TTC549 (cell line): Measurements from ENCODE around the gene NRXN3.

Source experiments
- FAIRE-seq: peaks from 2 replicates; lab custom pipeline; 2012; peaks lifted over from hg19 to GRCh38; lab: Jason Lieb, UNC

The NRXN3 gene

DNA sequence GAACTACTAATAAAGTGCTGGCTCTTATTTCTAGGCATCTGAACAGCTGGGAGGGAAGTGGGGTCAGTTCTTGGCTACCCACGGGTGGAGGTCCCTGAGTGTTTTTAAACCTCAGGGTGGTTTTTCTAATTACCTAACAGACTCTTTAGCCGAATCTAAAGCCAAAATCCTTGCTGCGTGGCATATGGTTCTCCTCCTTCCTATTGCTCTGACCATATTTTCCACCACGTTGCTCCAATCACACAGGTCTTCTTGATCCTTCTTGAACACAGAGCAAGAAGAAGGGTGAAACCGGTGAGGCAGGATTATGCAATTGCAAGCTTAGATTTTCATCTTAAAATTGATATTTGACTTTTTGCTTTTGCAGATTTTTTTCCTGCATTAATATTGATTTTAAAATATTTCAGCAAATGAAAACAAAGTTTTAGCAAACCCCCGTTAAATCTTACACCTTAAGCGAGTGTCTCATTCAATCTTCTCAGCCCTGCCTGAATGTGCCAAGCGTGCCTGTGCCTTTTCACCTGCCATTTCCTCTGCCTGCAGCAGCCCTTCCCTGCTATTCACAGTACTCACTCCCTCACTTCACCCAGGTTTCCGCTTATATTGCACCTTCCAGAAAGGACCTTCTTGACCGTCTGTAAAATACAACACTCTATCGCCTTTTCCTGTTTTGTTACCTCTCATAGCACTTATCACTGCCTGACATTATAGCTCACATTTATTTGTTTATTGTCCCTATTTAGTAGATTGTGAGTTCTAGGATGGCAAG is 1535.1 kb downstream of the NRXN3 start:
- no peak for FAIRE-seq

GRCh38 chr14:79706382-79706781 is 1536.2 kb downstream of the NRXN3 start:
- no peak for FAIRE-seq

GRCh38 chr14:79708426-79709388 is 1538.5 kb downstream of the NRXN3 start:
- FAIRE-seq = no peak

DNA sequence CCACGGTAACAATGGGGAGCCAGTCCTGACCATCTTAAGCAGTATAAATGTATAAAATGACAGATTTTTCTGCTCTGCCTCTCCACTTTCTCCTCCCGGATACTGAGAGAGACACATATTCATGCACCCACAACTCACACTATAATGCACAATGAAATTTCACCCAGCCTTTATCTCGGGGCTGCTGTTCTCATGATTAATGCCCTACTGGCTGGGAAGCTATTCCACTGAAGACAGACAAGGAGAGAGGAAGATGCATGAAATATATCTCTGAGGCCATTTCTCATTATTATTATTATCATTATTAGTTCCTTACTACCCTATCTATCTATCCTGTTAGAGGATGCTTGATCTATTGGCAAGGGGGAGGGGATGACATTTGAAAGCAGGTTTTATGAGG is 1539.4 kb downstream of the NRXN3 start:
- FAIRE-seq = no peak

DNA sequence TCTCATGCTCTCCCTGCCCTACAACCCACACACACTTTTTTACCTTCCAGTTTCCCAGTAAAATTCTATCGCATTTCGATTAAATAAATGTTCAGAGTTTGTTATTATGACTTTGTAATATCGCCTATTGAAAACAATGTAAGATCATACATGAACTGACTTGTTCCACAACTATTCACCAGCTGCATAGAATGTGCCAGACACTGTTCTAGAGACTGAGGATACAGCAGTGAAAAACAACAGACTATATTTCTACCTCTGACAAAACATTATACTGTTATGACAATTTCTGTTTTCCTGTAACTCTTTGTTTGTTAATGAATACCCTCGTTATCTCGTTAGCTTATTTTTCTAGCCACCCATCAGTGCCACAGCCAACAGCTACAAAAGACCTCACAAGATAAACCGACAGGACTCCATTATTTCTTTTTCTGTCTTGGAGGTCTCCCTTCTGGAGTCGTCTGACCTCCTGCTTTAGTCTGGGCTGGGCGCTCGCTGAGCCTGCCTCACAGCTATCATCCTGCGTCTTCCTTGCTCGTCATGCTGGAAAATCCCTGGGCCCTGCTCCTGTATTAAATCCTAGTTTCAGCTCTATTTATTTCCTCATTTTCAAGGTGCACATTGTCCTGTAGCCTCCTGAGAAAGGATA is 1542.3 kb downstream of the NRXN3 start:
- no peak for FAIRE-seq

DNA sequence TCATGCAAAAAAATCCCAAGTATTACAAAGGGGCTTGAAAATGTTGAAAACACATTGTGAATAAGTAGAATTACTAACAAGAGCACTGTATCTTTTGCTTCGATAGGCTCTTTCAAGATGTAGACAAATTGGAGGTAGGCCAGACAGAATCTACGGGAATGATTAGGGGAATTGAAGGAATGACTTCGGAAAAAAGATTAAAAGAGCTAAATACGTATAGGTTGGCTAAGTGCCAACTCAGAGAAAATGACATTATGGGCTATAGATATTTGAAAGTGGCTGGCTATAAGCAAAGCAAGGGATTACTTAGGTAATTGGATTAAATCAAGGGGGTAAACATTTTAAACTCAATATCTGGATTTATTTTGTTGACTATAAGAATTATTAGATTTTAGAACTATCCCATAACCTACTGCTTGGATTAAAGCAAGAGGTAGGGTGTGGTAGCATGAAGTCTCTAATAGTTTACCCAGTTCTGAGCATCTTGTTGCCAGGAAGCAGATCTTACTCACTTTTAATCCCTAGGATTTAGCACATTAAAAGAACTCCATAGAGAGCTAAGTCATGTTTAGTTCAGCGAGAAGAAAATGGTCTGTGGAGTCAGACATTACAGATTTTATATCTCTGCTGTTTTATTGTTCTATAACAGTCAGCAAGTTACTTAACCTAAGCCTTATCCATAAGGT is 1551.4 kb downstream of the NRXN3 start:
- no peak for FAIRE-seq

- FAIRE-seq = no peak
Observed at GRCh38 chr14:79724934-79725717, 1555.0 kb downstream of the NRXN3 start.

DNA sequence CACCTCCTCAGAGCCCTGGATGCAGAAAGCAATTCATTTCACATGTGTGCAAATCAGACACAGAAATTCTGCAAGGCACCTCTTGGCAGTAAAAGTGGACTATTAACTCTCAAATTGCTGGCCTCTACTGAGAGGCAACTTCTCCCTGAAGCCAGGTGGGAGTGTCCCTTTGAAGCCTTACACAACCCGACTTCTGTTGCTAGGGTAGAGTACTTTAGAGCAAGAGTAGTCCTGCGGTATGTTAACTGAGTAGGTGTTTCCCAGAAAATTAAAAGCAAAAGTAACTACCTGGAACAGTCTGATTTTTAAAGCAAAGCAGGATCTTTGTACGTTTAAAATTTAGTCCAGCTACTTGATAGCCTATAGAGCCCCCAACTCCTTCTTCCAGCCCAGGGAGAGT is 1557.7 kb downstream of the NRXN3 start:
- no peak for FAIRE-seq

DNA sequence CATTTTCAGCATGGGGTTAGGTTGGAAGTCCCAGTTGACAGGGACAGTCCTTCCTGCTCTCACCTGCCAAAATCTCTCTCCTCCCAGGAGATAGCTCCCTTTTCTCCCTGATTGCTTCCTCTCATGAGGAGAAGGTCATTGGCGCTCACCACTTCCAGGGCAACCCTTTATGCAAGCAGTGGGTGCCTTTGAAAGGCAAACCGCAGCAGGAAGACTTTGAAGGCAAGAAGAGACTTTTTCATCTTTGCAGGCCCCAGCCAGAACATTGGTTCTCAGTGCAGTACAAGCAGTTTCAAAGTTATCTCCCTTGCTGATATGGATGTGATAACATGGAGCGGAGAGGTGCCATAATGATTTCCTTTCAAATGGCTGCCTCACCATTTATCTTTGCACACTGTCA is 1558.2 kb downstream of the NRXN3 start:
- FAIRE-seq = no peak

- FAIRE-seq = no peak
Observed at GRCh38 chr14:79729731-79730130, 1559.6 kb downstream of the NRXN3 start.

GRCh38 chr14:79730196-79730595 is 1560.0 kb downstream of the NRXN3 start:
- no peak for FAIRE-seq

DNA sequence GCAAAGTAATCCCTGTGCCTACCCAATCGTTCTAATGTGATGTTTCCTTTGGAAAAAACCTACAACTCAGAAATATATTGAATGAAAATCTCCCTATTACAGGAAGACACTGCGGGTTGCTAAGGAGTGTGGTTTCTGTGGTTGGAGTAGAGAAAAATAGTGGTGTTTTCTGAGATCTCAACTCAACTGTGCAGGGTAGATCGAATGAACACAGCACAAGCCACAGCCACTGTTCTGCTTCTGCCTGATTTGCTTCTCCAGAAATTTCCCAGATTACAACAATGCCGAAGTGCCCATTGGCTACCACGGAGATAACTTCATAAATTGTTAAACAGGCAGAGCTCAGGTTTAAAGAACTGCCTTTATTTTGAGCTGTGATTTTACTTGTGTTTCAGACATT is 1560.8 kb downstream of the NRXN3 start:
- FAIRE-seq = no peak

DNA sequence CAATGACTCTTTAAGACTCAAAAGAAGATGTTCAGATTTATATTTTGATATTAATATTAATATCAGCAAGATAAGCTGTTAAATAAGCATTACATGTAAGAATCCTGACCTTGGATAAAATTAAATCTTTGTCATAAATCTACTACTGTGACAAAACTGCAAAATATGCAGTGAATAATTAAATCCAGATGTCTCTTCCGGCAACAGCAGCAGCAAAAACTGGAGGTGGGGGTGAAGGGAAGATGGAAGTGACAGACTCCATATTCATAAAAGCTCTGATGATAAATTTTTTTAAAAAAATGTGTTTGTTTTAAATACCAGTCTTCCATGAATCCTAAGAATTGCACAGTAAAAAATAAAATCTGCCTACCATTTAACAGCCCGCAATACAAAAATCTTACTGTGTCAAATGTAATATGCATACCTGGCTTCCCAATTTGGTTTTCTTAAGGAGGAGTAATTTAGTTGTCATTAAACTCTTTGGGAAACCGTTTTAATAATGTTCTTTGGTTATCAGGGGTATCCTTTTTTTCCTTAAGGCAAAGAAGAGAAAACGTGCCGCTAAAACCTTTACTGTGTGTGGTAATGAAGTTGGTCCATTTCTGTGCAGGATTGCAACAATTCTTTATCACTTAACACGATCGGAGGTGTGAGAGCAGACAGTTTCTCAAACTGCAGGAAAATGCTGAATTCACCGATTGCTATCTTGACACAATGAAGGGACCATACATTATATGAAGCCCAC is 1562.9 kb downstream of the NRXN3 start:
- no peak for FAIRE-seq

GRCh38 chr14:79734151-79734550 is 1564.0 kb downstream of the NRXN3 start:
- FAIRE-seq = no peak

DNA sequence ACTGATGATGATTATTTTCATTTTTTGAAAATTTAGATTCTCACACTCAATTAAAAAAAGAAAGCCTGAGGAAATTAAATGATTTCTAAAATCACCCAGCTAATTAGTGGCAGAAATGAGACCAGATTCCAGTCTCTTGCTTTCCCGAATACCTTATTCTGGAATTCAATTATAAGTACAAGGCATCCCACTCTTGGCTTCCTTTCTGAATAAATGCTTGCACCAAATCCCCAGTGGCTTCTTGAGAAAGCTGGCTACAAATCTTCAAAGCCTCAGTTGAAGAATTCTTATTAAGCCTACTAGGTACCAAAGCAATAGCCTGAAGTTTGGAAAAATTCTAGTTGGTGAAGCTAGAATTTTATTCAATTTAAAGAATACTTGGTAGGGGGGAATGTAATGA is 1564.5 kb downstream of the NRXN3 start:
- no peak for FAIRE-seq

DNA sequence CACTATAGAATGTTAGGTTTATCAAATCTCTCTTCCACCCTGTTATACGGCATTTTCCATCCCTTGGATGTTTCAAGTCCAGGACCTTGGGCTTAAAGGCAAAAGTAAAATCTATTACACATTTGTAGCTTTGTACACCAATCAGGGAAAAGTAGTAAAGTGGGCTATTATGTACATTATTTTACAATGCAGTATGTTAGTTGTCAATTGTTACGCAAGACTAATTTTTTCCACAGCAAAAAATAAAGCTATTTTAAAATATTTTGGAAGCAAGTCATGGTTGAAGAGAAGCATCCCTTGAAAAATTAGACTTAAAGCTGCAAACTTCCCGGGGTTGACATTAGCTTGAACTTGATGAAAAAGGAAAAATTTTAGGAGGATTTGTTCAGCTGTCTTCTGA is 1564.9 kb downstream of the NRXN3 start:
- no peak for FAIRE-seq

- no peak for FAIRE-seq
Observed at GRCh38 chr14:79740066-79740601, 1570.0 kb downstream of the NRXN3 start.

DNA sequence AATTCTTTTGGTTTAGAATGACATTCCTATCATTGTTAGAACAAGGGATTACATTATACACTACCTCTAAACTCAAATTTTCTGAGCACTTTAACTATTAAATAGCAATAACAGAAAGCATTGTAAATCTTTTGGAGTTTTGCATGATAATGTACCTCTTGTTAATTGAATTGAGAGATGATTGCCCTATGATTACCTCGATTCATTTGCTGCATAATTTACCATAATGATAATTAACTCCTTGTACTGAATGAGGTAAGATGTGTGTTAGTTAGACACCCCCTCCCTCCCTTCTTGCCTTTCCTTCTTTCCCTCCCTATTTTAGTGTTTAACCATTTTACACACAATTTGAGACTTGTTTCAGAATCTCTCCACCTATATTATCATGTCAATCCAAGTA is 1572.0 kb downstream of the NRXN3 start:
- FAIRE-seq = no peak

DNA sequence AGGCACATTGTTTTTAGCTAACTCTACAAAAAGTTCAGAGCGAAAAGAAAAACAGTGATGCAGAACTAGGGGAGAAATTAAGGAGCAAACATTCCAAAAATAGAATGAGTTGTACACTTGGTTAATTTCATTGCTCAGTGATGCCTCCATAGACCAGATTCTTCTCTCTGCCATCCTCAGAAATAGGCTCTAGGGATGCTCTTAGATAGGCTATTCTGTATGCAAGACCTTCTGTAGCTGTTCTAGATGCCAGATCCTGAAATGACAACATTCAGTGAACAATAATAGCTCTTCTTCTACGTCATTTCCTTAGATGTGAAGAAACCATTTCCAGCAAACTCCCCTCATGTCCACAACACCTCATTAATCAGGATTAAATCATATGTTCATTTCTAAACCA is 1574.9 kb downstream of the NRXN3 start:
- FAIRE-seq = no peak

DNA sequence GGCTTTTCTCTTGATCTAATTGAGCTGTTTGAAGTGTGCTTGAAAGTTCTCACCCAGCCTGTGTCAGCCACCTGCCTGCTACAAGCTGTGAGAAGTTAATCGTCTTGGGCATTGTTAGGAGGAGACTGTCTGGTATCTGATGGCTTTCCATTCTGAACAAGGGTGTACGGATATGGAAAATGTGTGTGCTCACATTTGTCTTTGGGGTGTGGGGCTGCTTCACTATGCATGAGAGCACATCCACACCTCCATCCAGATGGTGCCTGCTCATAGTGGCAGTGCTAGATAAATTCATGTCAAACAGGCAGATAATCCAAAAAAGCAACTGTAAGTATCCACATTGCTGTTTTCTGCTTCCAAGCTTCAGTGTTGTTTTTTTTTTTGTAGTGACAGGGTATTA is 1578.9 kb downstream of the NRXN3 start:
- FAIRE-seq = no peak

DNA sequence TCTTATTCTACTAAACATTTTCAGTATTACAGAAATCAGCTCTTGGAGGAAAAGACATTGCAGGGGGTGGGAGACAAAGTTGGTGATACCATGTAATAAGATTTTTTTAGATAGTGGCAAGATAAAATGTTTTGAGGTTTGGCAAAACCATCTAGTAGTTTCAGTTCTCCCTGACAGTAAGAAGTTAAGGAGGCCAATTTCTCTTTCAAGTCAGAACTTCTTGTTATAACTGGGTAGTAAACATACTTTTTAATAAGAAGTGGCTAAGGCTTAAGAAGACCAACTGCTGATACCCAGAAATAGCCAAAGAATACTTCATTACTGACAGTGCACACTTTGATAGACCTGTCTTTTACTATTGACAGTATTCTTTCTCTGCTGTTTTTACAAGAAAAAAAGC is 1588.8 kb downstream of the NRXN3 start:
- no peak for FAIRE-seq
